ENCODE data around the gene TJP3.
"Not testable (repeated sequence)": the region's sequence is repeated elsewhere in the genome, so short reads cannot be mapped to it uniquely, and the experiment has no call there.

TJP3 gene

DNA sequence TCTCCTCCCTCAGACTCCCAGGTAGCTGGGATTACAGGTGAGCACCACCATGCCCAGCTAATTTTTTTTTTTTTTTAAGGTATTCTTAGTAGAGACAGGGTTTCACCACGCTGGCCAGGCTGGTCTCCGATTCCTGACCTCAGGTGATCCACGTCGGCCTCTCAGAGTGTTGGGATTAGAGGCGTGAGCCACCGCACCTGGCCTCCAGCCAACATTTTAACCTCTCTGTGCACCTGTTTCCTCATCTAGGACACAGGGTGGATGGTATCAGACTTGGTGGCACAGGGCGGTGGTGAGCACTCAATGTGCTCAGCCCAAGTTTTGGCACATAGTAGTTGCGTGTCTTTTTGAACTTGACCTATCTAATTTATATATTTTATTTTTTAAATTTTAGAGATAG, 40.8 kb downstream of the TJP3 start:
- no peak for DNase-seq

DNA sequence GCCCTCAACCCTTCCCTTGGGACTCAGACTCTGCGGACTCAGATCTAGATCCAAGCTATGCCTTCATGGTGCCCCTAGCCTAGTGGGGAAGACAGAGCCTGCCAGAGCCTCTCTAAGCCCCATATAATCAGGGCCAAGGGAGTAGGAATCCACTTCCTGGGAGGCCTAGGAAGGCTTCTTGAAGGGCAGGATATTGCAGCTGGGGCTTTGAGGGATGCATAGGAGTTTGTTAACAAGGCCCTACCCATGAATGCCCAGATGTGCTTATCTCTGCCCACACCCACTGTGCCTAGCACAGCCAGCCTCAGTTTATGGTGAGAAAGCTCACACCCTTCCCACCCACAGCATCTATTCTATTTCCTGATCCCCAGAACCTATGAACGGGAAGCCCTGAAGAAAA, 42.0 kb downstream of the TJP3 start:
- no peak for DNase-seq

- DNase-seq: no peak
Measured at GRCh38 chr19:3751236-3751635, 43.1 kb downstream of the TJP3 start.

DNA sequence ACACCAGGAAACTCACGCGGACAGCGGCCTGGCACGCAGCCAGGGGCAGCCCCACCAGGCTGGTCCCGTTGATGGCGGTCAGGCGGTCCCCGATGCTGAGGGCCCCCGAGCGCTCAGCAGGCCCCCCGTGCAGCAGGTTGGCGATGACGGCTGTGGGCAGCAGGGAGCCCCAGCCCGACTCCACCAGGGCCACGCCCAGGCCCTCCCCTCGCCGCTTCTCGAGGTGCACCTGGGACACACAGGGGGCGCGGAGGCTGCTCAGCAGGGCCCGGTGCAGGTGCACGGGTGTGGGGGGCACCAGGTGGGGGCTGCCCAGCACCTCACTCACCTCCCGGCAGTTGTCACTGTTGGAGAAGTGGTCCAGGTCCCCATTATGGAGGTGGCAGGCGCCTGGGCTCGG, 44.3 kb downstream of the TJP3 start:
- no peak for DNase-seq

DNA sequence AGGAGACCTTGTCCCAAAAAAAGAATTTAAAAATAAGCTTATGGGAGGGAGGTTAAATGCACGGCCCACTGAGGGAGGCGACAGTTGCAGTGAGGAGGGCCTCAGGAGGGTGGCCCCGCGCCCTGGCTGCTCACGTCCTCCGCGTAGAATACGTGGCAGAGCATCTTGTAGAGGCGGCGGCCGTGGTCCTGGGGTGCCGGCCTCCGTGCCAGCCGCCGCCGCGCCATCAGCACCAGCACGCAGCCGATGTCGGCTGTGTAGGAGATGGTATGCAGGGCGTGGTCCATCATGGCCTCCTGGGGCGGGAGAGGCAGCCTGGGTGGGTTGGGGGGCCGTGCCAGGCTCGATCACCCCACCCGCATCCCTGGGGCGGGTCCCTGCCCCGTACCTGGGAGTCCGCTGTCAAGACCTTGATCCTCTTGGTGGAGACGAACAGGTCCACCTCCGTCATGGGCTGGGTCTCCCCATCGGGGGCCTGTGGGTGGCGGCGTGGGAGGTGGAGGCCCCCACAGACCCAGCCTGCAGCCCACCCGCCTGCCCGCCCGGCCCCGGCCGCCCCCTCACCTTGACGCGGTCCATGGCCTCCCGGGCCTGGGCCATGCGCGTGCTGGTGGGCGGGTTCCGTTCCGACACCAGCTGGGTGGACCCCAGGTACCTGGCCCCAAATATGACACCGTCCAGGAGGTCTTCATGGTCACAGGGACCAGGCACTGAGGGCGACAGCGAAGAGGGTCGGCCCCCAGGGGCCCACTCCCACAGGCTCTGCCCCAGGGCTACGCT, 45.6 kb downstream of the TJP3 start:
- DNase-seq: no peak

DNA sequence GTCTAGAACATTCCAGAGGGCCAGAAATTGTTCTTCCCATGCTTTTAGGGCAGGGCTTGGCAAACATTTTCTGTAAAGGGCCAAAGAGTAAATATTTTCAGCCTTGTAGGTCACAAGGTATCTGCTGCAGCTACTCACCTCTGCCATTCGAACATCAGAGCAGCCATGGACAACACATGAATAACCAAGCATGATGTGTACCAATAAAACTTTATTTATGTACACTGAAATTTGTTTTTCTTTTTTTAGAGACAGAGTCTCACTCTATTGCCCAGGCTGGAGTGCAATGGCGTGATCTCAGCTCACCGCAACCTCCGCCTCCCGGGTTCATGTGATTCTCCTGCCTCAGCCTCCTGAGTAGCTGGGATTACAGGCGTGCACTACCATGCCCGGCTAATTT, 49.5 kb downstream of the TJP3 start:
- DNase-seq: not testable (repeated sequence)

GRCh38 chr19:3758297-3758696, 50.1 kb downstream of the TJP3 start:
- not testable (repeated sequence) for DNase-seq

- DNase-seq: no peak
Measured at GRCh38 chr19:3759482-3760254, 51.5 kb downstream of the TJP3 start.

DNA sequence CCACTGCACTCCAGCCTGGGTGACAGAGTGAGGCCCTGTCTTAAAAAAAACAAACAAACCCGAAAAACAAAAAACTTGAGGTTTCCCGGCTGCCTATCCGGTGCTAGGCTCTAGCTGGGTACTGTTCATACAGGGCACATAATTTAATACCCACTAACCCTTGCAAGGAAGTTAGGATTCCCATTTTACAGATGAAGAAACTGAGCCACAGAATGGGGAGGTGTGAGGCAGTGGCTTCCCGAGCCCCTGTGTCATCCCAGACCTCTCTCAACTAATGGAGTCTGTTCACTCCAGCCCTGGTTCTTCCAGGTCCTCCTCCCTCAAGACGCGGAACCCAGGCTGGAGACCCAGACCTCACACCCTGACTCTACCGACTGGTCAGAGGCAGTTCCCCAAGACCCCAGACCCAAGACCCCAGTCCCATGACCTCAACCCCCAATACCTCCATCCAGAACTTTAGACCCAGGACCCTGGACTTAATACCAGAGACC, 52.7 kb downstream of the TJP3 start:
- no peak for DNase-seq

GRCh38 chr19:3761382-3762129, 53.4 kb downstream of the TJP3 start, which contains the start of gene APBA3:
Gene APBA3, minus strand, starts transcription at chr19:3761692. Its CDS starts 1,428 bp downstream, at chr19:3760264.
- peak; percentile 97 for DNase-seq

DNA sequence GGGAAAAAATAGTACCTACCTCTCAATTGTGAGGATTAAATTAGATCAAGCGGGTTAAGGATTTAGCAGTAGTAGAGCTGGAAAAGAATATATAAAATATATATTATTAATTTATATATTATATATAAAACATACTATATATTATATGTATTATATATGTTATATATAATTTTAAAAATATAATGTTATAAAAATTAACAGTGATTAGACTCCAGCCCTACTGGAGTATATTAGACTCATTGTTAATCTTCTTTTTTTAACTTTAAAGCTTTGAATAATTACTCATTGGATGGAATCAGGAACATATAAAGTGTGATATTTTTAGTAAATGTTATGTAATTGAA, 53.9 kb downstream of the TJP3 start:
- no peak for DNase-seq

GRCh38 chr19:3762501-3763459, 54.6 kb downstream of the TJP3 start, which contains the start of gene MRPL54:
Gene MRPL54, plus strand, starts transcription at chr19:3762682. Its CDS starts 19 bp downstream, at chr19:3762701.
- DNase-seq: peak; percentile 98

DNA sequence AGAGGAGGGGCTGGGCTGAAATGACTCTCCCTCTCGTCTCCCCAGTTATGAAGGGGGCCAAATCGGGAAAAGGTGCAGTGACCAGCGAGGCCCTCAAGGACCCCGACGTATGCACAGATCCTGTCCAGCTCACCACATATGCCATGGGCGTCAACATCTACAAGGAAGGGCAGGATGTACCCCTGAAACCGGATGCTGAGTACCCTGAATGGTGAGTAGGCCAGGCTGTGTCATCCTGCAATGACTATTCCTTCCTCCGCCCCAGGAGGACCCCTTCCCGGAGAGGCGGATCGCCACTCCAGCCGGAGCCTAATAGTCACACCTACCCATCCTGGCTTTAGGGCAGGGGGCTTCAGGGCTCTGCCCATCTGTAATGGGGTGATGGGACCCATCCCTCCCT, 56.9 kb downstream of the TJP3 start:
- no peak for DNase-seq

GRCh38 chr19:3765757-3766156, 57.6 kb downstream of the TJP3 start:
- not testable (repeated sequence) for DNase-seq

DNA sequence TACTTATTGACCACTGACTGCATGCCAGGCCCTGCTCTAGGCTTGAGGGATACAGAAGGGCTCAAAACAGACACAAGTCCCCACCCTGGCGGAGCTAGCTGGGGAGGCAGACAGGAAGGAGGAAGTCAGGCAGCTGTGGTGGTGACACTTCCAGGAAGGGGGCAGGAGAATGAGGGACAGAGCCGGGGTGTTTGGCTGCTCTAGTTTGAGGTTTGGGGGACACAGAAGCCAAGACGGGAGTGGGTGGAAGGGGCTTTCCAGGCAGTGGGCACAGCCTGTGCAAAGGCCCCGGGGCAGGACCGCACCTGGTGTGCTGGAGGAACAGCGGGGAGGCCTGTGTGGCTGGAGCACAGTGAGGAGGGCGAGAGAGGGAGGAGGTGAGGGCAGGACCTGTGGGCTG, 58.3 kb downstream of the TJP3 start:
- DNase-seq: no peak

GRCh38 chr19:3767050-3767449, 58.9 kb downstream of the TJP3 start:
- DNase-seq: no peak

DNA sequence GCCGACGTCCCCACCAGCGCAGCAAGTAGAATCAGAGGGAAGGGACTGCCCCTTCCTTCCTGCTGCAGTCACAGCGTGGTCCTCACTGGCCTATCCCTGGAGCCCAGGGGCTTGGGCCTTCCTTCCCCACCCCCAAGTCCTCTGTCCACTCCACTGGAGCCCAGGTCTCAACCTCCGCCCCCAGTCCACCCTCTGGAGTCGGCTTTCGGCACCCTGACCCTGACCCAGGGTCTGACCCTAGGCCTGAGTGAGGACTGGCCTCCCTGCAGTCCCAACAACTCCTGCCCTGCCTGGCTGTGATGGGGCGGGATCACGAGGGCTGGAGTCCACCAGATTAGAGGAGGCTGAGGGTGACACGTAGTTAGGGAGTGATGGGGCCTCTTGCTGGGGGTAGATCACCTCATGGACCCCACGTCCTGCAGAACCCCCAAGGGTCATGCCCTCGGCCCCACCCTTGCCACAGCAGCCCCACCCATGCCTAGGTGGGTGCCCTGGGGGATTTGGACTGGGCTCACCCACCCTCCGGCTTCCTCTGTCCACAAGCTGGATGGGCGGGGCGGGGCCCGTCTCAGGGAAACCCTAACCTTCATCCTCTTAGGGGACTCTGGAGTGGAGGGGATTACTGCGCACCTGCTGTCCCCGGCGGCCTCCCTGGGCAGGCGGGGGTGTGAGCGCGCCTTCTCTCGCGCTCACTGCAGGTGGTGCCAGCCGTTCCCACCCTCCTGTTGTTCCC, 60.0 kb downstream of the TJP3 start:
- DNase-seq: no peak

DNA sequence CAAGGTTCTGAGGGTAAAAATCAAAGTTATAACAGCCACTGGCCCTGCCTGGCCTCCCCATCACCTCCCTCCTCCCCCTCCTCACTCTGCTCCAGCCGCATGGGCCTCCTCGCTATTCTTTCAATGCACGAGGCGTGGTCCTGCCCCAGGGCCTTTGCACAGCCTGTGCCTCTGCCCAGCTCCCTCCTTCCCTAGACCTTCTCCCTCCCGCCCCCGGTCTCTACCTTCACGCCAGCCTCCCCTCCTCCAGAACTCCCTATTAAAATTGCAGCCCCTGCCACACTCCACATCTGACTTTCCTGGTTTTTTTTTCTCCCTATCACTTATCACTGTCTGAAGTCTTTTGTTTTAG, 60.5 kb downstream of the TJP3 start:
- DNase-seq: no peak

- no peak for DNase-seq
Measured at GRCh38 chr19:3769494-3769893, 61.3 kb downstream of the TJP3 start.

GRCh38 chr19:3770136-3770999, 62.2 kb downstream of the TJP3 start:
- no peak for DNase-seq
